ENCODE results near the gene ASPA. TPM values are rescaled to one million over a fixed set of nuclear protein-coding genes. Genes with fewer than 3 reads are reported as not detected.
A peak's percentile ranks its signal among the peaks of the same experiment; 100 is the strongest.
"Not testable (repeated sequence)": the region's sequence is repeated elsewhere in the genome, so short reads cannot be mapped to it uniquely, and the experiment has no call there.

ASPA gene
- 0.06 TPM in 1 of 2 replicates, not detected in the other for total RNA-seq

DNA sequence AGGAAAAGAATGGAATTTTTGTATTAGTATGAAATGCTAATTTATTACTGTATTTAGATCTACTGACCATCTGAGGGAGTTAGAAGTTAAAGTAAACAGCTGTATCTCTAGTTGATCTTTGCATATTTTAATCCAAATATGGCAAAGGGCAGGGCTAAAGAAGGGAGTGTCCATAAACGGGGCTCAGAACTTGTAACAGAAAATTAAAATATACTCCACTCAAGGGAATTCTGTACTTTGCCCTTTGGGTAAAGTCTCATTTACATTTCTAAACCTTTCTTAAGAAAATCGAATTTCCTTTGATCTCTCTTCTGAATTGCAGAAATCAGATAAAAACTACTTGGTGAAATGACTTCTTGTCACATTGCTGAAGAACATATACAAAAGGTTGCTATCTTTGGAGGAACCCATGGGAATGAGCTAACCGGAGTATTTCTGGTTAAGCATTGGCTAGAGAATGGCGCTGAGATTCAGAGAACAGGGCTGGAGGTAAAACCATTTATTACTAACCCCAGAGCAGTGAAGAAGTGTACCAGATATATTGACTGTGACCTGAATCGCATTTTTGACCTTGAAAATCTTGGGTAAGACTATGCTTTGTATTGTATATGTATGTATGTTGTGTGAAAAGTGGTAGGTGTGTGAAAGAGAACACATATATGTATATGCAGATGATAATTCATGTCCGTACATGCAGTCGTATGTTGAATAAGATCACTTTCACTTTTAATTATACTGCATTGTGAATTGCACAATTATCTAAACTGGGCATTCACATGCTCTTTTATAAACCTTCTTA lies at the start of gene ASPA:
Gene ASPA (plus strand): TSS at position 186 of the 799 bp plus-strand sequence. CDS start 163 bp downstream, at position 349.
- peak; percentile 26 for DNase-seq (ENCODE audit: low read depth)
- TF ChIP-seq, protein P1, sequence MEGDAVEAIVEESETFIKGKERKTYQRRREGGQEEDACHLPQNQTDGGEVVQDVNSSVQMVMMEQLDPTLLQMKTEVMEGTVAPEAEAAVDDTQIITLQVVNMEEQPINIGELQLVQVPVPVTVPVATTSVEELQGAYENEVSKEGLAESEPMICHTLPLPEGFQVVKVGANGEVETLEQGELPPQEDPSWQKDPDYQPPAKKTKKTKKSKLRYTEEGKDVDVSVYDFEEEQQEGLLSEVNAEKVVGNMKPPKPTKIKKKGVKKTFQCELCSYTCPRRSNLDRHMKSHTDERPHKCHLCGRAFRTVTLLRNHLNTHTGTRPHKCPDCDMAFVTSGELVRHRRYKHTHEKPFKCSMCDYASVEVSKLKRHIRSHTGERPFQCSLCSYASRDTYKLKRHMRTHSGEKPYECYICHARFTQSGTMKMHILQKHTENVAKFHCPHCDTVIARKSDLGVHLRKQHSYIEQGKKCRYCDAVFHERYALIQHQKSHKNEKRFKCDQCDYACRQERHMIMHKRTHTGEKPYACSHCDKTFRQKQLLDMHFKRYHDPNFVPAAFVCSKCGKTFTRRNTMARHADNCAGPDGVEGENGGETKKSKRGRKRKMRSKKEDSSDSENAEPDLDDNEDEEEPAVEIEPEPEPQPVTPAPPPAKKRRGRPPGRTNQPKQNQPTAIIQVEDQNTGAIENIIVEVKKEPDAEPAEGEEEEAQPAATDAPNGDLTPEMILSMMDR (conservative IDR thresholded peaks at IDR 0.05; ENCODE audit: low read depth, low read length): no peak
- peak within 1 kb of the TSS; percentile 53 for H3K4me3 ChIP-seq (ENCODE audit: low read depth, low read length)

DNA sequence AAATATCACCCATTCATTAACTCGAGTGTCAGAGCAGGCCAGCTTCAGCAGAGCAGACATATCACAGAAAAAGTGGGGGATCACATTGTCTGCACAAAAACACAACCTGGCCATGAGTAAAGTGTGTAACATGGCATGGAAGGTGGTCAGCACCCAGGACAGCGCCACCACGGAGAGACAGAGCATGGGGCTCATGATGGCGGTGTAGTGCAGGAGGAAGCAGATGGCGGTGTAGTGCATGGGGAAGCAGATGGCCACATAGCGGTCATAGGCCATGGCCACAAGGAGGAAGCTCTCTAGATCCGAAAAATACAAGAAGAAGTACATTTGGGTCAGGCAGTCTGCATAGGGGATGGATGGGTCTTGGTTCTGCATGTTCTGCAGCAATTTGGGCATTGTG lies 42.6 kb upstream of the ASPA start:
- DNase-seq (ENCODE audit: low read depth); H3K4me3 ChIP-seq (ENCODE audit: low read depth, low read length): not testable (repeated sequence)

DNA sequence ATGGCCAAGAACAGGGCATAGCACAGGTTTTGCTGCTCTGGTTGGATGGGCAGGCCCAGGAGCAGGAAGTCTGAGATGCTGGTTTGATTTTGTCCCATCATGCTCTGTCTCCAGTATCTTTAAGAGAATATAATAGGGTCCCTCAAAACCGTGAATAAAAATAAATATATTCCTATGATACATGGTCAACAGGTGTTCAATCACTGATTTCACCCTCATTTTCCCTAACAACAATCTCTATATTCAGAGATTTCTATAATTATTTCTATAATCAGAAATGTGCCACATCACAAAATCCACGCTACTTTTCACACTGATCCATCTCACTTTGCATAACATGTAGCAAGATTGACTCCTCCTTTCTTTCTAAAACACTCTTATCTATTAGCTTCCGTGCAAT lies 42.1 kb upstream of the ASPA start, which contains the start of gene OR1E2:
Gene OR1E2 (minus strand): TSS at position 101 of the 400 bp plus-strand sequence. CDS start 0 bp downstream, at position 101.
- TF ChIP-seq, protein P1 (conservative IDR thresholded peaks at IDR 0.05; ENCODE audit: low read depth, low read length): no peak
- H3K4me3 ChIP-seq (ENCODE audit: low read depth, low read length): no peak within 1 kb of the TSS
- no peak for DNase-seq (ENCODE audit: low read depth)

- no peak overlapping the region for H3K4me3 ChIP-seq (ENCODE audit: low read depth, low read length)
- no peak for DNase-seq (ENCODE audit: low read depth)
- TF ChIP-seq, protein P1 (conservative IDR thresholded peaks at IDR 0.05; ENCODE audit: low read depth, low read length): no peak
Measured at GRCh38 chr17:3438368-3438767, 37.4 kb upstream of the ASPA start.

GRCh38 chr17:3440451-3440850 lies 35.3 kb upstream of the ASPA start:
- no peak overlapping the region for H3K4me3 ChIP-seq (ENCODE audit: low read depth, low read length)
- no peak for DNase-seq (ENCODE audit: low read depth)
- TF ChIP-seq, protein P1 (conservative IDR thresholded peaks at IDR 0.05; ENCODE audit: low read depth, low read length): no peak

DNA sequence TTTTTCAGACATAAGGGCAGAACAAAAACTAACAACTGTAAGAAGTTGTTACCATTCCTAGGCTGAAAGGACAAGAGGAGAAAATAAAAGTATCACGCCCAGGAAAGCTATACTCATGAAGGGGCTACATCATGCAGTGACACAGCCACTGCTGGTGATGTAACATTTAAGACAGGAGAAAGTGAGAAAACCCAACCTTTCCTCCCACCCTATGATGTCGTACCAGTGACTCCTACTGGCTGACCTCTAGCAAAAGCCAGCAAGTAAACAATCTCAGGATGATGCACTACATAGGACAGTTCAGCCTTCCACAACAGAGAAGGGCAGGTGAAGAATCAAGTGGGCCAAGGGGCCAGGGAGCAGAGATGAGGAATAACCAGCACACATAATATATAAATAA lies 28.2 kb upstream of the ASPA start:
- TF ChIP-seq, protein P1 (conservative IDR thresholded peaks at IDR 0.05; ENCODE audit: low read depth, low read length): peak; percentile 32
- DNase-seq (ENCODE audit: low read depth): no peak
- H3K4me3 ChIP-seq (ENCODE audit: low read depth, low read length): no peak overlapping the region

- no peak for DNase-seq (ENCODE audit: low read depth)
- H3K4me3 ChIP-seq (ENCODE audit: low read depth, low read length): no peak overlapping the region
- TF ChIP-seq, protein P1 (conservative IDR thresholded peaks at IDR 0.05; ENCODE audit: low read depth, low read length): no peak
Measured at GRCh38 chr17:3448059-3448665, 27.6 kb upstream of the ASPA start.

DNA sequence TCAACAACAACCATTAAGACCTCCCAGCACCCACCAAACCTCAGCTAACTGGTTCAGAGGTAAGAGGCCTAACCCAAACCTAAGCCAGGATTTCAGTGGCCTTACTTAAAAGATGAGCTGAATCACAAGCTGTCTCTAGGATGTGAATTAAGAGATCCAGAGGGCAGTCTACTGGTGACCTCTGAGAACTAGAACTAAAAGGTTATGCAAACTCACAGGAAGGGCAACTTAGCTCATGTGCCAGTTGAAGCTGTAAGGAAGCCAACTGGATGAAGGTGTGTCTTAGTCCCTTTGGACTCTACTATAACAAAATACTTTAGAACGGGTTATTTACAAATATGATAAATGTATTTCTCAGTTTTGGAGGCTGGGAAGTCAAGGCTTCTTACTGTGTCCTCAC lies 9.4 kb upstream of the ASPA start:
- H3K4me3 ChIP-seq (ENCODE audit: low read depth, low read length); DNase-seq (ENCODE audit: low read depth): not testable (repeated sequence)

Data from epithelial cell of proximal tubule (primary cell).